GM19240 (cell line): Measurements from ENCODE around the gene EP400.

Source experiments
- DNase-seq: peaks from one replicate; pipeline ENCODE4 v3.0.0; 2011; ENCODE audit warnings: low spot score; ENCODE audit not compliant: insufficient read length

Gene EP400

DNA sequence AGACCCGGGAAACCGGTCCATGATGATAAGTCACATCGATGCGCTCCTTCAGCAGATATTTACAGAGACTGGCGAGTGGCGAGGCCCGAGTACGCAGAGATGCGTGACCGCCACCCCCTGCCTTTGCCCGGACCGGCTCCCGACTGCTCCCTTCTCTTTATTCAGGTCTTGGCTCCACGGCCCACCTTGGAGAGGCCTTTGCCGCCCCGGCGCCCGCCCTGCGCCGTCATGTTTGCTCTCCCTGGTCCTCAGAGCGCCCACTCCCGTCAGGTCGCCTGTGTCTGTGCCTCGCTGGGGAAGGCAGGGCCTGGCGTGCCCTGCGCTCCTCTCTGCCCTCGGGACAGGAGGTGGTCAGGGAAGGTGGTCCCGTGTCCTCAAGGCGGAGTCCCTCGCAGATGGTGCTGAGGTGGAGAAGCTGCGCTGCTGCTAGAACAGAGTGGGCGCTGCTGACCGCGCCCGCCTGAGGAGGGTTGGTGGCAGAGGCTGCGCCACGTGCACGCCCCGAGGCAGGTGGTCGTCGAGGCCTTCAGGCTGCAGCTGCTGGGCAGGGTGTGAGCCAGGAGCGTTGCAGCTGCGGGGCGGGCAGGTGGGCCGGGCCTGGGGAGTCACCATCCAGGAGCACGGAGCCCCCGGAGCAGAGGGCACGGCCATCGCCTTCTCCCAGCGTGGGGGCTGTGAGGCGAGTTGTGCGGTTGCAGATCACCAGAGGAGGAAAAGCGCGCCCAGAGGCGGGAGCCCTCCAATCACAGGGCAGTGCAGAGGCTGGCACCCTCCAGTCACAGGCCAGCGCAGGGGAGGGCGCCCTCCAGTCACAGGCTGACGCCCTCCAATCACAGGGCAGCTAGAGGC is 167.2 kb downstream of the EP400 start:
- DNase-seq: no peak

DNA sequence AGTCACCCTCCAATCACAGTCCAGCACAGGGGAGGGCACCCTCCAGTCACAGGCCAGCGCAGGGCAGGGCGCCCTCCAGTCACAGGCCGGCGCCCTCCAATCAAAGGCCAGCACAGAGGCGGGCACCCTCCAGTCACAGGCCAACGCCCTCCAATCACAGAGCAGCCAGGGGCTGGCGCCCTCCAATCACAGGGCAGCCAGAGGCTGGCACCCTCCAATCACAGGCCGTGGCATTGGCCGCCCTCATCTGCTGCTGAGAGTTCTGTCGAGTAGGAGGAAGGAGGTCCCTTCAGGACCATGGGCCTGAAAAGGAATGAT is 167.8 kb downstream of the EP400 start:
- DNase-seq: no peak

DNA sequence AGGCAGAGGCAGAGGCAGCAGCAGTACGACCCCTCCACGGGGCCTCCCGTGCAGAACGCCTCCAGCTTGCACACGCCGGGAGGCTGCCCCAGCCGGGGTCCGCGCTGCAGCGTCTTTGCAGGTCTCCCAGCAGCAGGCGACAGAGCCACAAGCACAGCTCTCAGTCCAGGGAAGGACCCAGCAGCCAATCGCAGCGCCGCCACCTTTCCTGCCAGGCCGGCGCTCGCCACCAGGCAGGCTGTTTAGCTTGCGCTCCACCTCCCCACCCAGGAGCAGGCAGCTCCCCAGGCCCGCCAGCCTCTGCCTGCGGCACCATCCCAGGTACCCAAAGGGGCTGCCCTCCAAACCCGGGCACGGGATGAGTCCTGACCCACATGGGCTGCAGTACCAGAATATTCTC is 169.1 kb downstream of the EP400 start:
- no peak for DNase-seq

DNA sequence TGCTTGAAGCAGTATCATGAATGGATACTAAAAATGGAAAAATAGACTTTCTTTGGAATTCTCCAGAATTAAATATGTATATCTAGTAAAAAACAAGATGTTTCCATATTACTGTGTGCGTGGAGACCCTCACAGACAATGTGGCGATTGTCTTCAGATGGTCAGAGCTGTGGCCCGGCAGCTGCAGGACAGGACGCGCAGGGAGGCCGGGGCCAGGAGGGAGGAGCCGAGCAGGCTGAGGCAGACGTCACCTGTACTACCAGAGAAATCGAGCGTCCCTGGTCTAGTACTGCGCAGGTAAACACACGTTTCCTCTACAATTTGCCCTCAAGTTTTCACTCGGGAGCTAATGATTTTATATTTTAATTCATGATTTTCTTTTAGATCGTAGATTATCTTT is 171.5 kb downstream of the EP400 start:
- no peak for DNase-seq

DNA sequence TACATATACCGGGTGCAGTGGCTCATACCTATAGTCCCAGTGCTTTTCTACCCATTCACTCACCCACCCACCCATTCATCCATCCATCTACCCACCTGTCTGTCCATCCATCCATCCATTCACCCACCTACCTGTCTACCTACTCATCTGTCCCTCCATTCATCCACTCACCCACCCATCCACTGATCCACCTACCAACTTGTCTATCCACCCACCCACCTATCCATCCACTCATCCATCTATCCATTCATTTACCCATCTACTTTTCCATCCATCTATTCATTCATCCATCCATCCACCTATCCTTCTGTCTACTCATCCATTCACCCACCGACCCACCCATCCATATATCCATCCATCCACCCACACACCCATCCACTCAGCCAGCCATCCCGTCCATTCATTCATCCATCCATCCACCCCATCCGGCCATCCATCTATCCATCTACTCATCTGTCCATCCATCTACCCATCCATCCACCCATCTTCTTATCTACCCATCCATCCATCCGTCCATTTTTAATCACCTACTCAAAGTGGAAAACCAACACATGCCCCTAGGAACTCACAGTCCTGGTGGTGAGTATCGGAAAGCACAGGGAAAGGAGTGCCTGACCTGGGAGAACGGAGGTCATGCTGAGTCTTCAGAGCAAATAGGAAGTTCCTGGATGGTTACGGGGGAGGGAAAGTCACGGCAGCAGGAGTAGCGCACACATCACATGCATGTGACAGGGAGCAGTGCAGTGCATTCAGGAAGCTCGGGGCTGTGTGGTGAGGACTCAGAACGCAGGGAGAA is 174.4 kb downstream of the EP400 start:
- no peak for DNase-seq

DNA sequence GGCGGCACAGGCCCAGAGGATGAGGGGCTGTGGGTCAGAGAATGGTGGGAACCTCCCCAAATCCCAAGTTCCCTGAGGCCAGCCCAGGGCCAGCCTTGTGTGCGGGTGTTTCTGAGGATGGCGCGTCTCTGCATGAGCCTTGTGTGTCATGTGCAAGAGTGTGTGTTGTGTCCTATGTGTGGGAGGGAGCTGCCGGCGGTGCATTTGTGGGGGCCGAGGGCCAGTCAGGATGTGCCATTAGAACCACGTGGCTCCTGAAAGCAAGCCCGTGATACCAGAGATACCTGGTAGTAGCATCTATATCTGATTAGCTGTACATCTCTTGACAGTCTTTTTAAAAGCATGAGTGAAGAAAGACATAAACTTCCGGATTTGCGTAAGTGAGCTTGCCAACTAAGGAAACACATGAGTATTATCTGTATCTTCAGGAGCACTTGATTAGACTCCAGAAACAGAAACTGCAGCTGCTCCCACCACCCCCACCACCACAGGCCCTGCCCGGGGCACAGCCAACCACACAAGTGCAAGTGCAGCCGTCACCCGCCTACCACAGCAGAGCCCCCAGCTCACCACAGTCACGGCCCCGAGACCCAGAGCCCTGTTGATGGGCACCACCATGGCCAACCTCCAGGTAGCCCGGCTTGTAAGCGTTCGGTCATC is 175.2 kb downstream of the EP400 start:
- no peak for DNase-seq

DNA sequence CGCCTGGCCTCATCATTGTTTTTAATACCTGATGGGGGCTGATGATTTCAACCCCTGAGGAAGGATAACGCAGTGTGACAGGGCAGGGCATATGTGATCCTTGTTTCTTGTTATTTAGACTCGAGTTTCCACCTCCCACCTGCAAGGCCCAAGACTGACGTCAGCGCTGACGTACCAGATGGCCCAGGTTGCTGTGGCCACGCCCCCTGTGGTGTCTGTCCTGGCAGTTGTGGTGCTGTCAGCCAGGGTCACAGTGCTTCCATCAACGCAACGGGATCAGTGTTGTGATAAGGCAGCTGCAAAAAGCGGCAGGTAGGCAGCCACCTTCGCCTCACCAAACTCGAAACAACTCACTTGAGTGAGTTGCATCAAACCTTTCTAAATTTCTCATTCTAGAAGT is 176.0 kb downstream of the EP400 start:
- no peak for DNase-seq

DNA sequence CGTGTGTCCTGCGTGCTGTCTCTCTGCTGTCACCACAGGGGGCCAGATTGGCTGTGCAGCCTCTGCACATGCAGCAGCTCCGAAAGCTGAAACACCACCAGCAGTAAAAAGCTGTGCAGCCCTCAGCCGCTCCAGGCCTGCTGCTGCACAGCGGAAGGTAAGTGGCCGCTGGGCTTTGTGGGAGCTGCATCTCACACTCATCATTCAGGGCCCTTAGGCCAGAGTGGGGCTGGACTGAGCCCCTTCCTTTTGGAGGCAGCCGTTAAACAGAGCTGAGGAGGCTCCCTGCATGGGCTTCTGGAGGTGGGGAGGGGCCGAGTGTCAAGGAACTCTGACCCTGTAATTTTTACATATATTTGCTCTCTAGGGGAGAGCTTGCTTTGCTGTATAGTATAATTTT is 177.3 kb downstream of the EP400 start:
- no peak for DNase-seq

DNA sequence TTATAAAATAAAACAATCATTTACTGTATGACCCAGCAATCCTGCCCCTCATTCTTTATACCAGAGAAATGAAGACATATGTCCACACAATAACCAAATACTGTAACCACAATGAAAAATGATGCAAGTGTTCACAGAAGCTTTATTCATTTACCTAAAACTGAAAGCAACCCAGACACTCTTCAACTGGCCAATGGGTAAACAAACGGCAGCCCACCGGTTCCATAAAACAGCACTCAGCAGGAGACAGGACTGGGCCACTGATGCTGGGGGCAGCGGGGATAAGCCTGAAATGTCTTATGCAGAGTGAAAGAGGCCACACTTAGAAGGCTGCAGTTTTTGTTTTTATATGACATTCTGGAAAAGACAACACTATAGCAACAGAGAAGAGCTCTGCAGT is 179.3 kb downstream of the EP400 start:
- DNase-seq: no peak

DNA sequence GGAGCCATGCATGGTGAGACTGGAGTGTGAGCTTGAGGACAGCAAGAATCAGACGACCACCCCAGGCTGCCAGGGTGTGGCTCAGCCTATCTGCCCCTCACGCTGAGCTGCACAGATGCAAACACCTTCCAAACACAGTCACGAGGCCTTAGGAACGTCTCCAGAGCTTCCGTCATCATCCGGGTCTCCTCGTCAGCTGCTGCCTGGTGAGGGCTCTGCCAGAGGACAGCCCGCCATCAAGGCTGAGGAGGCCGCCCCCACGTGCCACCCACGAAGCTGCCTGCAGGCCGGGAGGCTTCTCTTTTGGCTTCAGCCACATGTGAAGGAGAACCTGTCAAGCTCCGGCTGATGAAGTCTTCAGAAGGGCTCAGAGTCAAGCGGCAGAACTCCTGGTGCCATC is 180.9 kb downstream of the EP400 start:
- no peak for DNase-seq
